ENCODE results near the gene RNF44.
"Not testable (repeated sequence)": the region's sequence is repeated elsewhere in the genome, so short reads cannot be mapped to it uniquely, and the experiment has no call there.

RNF44 gene

GRCh38 chr5:176557846-176558245, 20.6 kb upstream of the RNF44 start:
- H3K4me3 ChIP-seq (ENCODE audit: insufficient read depth, low read length, poor library complexity, severe bottlenecking): no peak overlapping the region
- H3K27ac ChIP-seq (ENCODE audit: low read depth, low read length): no peak overlapping the region
- no peaks in the 10 kb centered on the region for H3K27me3 ChIP-seq (ENCODE audit: low read length)
- no peak overlapping the region for H3K9ac ChIP-seq (ENCODE audit: low read length)
- no peaks in the 10 kb centered on the region for H3K36me3 ChIP-seq (ENCODE audit: low read length)
- H4K20me1 ChIP-seq (ENCODE audit: low read depth, low read length): no peaks in the 10 kb centered on the region
- no peaks in the 10 kb centered on the region for H3K9me3 ChIP-seq (ENCODE audit: insufficient read depth, low read length)
- no peaks in the 10 kb centered on the region for H3K9me2 ChIP-seq (replicated peaks; ENCODE audit: insufficient read depth, low read length)
- TF ChIP-seq CTCF (IDR thresholded peaks at IDR 0.05; ENCODE audit: insufficient read depth, low read length, poor library complexity, severe bottlenecking) (no peak), EZH2phosphoT487 (conservative IDR thresholded peaks at IDR 0.05; ENCODE audit: low read length) (no peak)
- no peaks in the 10 kb centered on the region for H3K79me2 ChIP-seq (ENCODE audit: insufficient read depth, low read length)
- H2AFZ ChIP-seq (ENCODE audit: low read depth, low read length, severe bottlenecking): no peak overlapping the region
- H3K4me2 ChIP-seq (ENCODE audit: low read depth, low read length, poor library complexity, severe bottlenecking): no peak overlapping the region
- H3F3A ChIP-seq (ENCODE audit: insufficient read depth): no peaks in the 10 kb centered on the region

- Histone ChIP-seq H3K9ac (ENCODE audit: low read length) (no peak overlapping the region), H3K79me2 (ENCODE audit: insufficient read depth, low read length) (no peaks in the 10 kb centered on the region), H3K4me3 (ENCODE audit: insufficient read depth, low read length, poor library complexity, severe bottlenecking) (no peak overlapping the region), H3K9me3 (ENCODE audit: insufficient read depth, low read length) (no peaks in the 10 kb centered on the region), H3K9me2 (replicated peaks; ENCODE audit: insufficient read depth, low read length) (no peaks in the 10 kb centered on the region), H3K4me2 (ENCODE audit: low read depth, low read length, poor library complexity, severe bottlenecking) (no peak overlapping the region), H3K27me3 (ENCODE audit: low read length) (no peaks in the 10 kb centered on the region), H3K27ac (ENCODE audit: low read depth, low read length) (no peak overlapping the region), H4K20me1 (ENCODE audit: low read depth, low read length) (no peaks in the 10 kb centered on the region), H3F3A (ENCODE audit: insufficient read depth) (no peaks in the 10 kb centered on the region), H2AFZ (ENCODE audit: low read depth, low read length, severe bottlenecking) (no peak overlapping the region), H3K36me3 (ENCODE audit: low read length) (no peaks in the 10 kb centered on the region)
- TF ChIP-seq CTCF (IDR thresholded peaks at IDR 0.05; ENCODE audit: insufficient read depth, low read length, poor library complexity, severe bottlenecking) (no peak), EZH2phosphoT487 (conservative IDR thresholded peaks at IDR 0.05; ENCODE audit: low read length) (no peak)
Measured at GRCh38 chr5:176553260-176554085, 16.3 kb upstream of the RNF44 start.

GRCh38 chr5:176552332-176552869, 15.2 kb upstream of the RNF44 start:
- Histone ChIP-seq H3K9me3 (ENCODE audit: insufficient read depth, low read length) (no peaks in the 10 kb centered on the region), H3K4me2 (ENCODE audit: low read depth, low read length, poor library complexity, severe bottlenecking) (no peak overlapping the region), H3K9me2 (replicated peaks; ENCODE audit: insufficient read depth, low read length) (no peaks in the 10 kb centered on the region), H3K4me3 (ENCODE audit: insufficient read depth, low read length, poor library complexity, severe bottlenecking) (no peak overlapping the region), H3K27ac (ENCODE audit: low read depth, low read length) (no peak overlapping the region), H3F3A (ENCODE audit: insufficient read depth) (no peaks in the 10 kb centered on the region), H3K79me2 (ENCODE audit: insufficient read depth, low read length) (no peaks in the 10 kb centered on the region), H4K20me1 (ENCODE audit: low read depth, low read length) (no peaks in the 10 kb centered on the region), H2AFZ (ENCODE audit: low read depth, low read length, severe bottlenecking) (no peak overlapping the region), H3K36me3 (ENCODE audit: low read length) (no peaks in the 10 kb centered on the region), H3K27me3 (ENCODE audit: low read length) (no peaks in the 10 kb centered on the region), H3K9ac (ENCODE audit: low read length) (no peak overlapping the region)
- TF ChIP-seq EZH2phosphoT487 (conservative IDR thresholded peaks at IDR 0.05; ENCODE audit: low read length) (no peak), CTCF (IDR thresholded peaks at IDR 0.05; ENCODE audit: insufficient read depth, low read length, poor library complexity, severe bottlenecking) (no peak)

- not testable (repeated sequence) for H3K36me3 ChIP-seq (ENCODE audit: low read length); H3K4me2 ChIP-seq (ENCODE audit: low read depth, low read length, poor library complexity, severe bottlenecking); H3K4me3 ChIP-seq (ENCODE audit: insufficient read depth, low read length, poor library complexity, severe bottlenecking); H4K20me1 ChIP-seq (ENCODE audit: low read depth, low read length); H3K9me2 ChIP-seq (replicated peaks; ENCODE audit: insufficient read depth, low read length); H3K9ac ChIP-seq (ENCODE audit: low read length); H3F3A ChIP-seq (ENCODE audit: insufficient read depth); H3K27me3 ChIP-seq (ENCODE audit: low read length); H3K79me2 ChIP-seq (ENCODE audit: insufficient read depth, low read length); H3K27ac ChIP-seq (ENCODE audit: low read depth, low read length); H3K9me3 ChIP-seq (ENCODE audit: insufficient read depth, low read length); H2AFZ ChIP-seq (ENCODE audit: low read depth, low read length, severe bottlenecking)
Measured at GRCh38 chr5:176550937-176551336, 13.7 kb upstream of the RNF44 start.

Data from SU-DHL-6 (cell line).